Activated T-helper 1 cell treated with anti-CD3 and anti-CD28 coated beads, Interleukin-2, amount 50 U/mL, for 16 hours (primary cell): ENCODE data around the gene PLPPR5.

Experiments used
- DNase-seq, 2 donors: peaks; one replicate each; pipeline ENCODE4 v3.0.0-alpha.2; 2020; ENCODE audit warnings: low read depth in 1 of 2, low spot score in 1 of 2

PLPPR5 gene

GRCh38 chr1:98860329-98860728 lies 144.3 kb downstream of the PLPPR5 start:
- DNase-seq, result no peak

DNA sequence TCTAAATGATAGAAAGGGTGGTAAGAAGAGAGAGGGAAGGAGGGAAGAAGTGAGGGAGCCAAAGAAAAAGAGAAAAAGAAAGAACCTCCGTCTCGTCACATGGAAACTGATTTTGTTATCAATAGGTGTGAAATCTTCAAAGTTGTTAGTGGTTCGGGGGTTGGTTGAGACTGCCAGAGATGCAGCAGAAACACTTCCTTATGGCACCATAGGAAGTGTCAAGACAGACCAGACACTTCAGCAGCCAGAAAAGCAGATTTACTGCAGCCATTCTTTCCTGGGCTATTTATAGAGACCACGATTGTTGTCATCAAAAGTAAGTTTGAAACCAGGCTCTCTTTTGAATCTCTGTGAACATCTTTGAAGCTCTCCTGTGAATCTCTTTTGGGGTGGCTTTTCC lies 150.5 kb downstream of the PLPPR5 start:
- no peak for DNase-seq

GRCh38 chr1:98849969-98850636 lies 154.6 kb downstream of the PLPPR5 start:
- no peak for DNase-seq

DNA sequence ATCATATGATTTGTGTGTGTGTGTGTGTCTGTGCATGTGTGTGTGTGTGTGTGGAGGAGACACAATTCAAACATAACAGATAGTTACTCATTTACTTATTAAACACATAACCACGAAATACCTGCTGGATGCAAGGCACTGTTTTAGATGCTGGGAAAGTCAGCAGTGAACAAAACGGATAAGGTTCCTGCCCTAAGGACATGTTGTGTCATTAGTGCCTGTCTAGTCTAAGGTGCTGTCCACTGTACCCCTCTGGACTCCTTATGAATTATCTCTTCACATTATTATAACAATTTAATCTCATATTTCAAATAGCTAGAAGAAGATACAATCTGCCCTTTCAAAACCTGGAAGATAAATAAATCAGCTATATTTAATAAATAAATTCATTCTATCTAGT lies 162.4 kb downstream of the PLPPR5 start:
- DNase-seq, result no peak
